Measurements from ENCODE around the gene CHST1.

The CHST1 gene

DNA sequence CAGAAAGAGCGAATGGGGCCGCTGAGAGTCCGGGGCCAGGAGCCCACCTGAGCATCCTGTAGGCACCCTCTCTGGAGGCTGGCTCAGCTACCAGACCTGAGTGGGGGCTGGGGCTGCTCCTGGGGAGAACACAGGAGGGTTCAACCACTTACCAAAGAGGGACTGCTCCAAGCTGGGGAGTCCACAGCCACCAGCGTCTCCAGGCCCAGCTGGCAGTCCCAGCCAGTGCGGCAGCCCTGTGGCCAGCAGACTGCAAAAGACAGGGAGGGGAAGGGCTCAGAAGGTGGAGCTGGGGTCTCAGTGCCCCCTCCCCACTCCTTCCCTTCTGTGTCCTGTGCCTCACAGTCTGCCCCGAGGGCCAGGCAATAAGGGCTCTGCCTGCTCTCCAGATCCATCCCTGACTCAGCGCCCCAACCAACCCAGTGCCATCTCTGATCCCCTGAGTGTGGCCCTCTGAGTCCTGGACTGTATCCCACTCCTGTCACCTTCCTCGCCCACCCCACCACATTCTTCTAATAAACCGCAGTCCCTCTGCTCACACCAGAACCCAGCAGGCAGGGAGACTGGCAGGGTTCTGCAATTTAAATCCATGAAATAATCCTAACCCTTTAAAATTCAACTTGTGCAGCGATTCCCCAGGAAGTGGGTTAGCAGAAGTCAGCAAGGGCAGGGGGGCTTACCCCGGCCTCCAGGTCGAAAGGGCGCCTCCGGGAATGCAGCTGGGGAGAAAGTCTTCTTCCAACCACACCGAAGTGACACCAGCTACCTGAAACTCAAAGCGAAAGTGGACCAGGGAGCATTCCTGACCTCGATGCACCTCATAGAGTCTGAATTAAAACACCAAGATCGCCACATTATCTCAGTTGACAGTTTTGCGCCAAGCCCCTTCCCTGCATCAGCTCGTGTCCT lies 13.3 kb downstream of the CHST1 start:
- TF ChIP-seq, protein P1, sequence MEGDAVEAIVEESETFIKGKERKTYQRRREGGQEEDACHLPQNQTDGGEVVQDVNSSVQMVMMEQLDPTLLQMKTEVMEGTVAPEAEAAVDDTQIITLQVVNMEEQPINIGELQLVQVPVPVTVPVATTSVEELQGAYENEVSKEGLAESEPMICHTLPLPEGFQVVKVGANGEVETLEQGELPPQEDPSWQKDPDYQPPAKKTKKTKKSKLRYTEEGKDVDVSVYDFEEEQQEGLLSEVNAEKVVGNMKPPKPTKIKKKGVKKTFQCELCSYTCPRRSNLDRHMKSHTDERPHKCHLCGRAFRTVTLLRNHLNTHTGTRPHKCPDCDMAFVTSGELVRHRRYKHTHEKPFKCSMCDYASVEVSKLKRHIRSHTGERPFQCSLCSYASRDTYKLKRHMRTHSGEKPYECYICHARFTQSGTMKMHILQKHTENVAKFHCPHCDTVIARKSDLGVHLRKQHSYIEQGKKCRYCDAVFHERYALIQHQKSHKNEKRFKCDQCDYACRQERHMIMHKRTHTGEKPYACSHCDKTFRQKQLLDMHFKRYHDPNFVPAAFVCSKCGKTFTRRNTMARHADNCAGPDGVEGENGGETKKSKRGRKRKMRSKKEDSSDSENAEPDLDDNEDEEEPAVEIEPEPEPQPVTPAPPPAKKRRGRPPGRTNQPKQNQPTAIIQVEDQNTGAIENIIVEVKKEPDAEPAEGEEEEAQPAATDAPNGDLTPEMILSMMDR (IDR thresholded peaks at IDR 0.05; ENCODE audit: low read depth, low read length) = no peak
- no peaks in the 10 kb centered on the region for H3K9me3 ChIP-seq (ENCODE audit: severe bottlenecking)
- no peaks in the 10 kb centered on the region for H3K27me3 ChIP-seq (ENCODE audit: insufficient read depth, low read depth, severe bottlenecking)
- DNase-seq = no peak
- H3K4me3 ChIP-seq (ENCODE audit: low read depth, low read length) = no peak overlapping the region
- H3K27ac ChIP-seq = no peak overlapping the region
- H3K36me3 ChIP-seq = peaks cover 19% of the 10 kb centered on the region

- Histone ChIP-seq H3K27ac (no peak overlapping the region), H3K36me3 (peaks cover 19% of the 10 kb centered on the region), H3K27me3 (ENCODE audit: insufficient read depth, low read depth, severe bottlenecking) (no peaks in the 10 kb centered on the region), H3K4me3 (ENCODE audit: low read depth, low read length) (no peak overlapping the region), H3K9me3 (ENCODE audit: severe bottlenecking) (no peaks in the 10 kb centered on the region)
- TF ChIP-seq, protein P1 (IDR thresholded peaks at IDR 0.05; ENCODE audit: low read depth, low read length) = no peak
- DNase-seq = no peak
Measured at GRCh38 chr11:45651156-45651555, 14.3 kb downstream of the CHST1 start.

GRCh38 chr11:45650166-45651095 lies 15.0 kb downstream of the CHST1 start:
- Histone ChIP-seq H3K4me3 (ENCODE audit: low read depth, low read length) (no peak overlapping the region), H3K36me3 (peaks cover 19% of the 10 kb centered on the region), H3K27me3 (ENCODE audit: insufficient read depth, low read depth, severe bottlenecking) (no peaks in the 10 kb centered on the region), H3K27ac (no peak overlapping the region), H3K9me3 (ENCODE audit: severe bottlenecking) (no peaks in the 10 kb centered on the region)
- TF ChIP-seq, protein P1 (IDR thresholded peaks at IDR 0.05; ENCODE audit: low read depth, low read length) = no peak
- no peak for DNase-seq

GRCh38 chr11:45649544-45650165 lies 15.8 kb downstream of the CHST1 start:
- peaks cover 19% of the 10 kb centered on the region for H3K36me3 ChIP-seq
- H3K9me3 ChIP-seq (ENCODE audit: severe bottlenecking) = no peaks in the 10 kb centered on the region
- DNase-seq = no peak
- TF ChIP-seq, protein P1 (IDR thresholded peaks at IDR 0.05; ENCODE audit: low read depth, low read length) = no peak
- H3K4me3 ChIP-seq (ENCODE audit: low read depth, low read length) = no peak overlapping the region
- no peak overlapping the region for H3K27ac ChIP-seq
- H3K27me3 ChIP-seq (ENCODE audit: insufficient read depth, low read depth, severe bottlenecking) = no peaks in the 10 kb centered on the region

GRCh38 chr11:45648931-45649330 lies 16.5 kb downstream of the CHST1 start:
- Histone ChIP-seq H3K27ac (no peak overlapping the region), H3K4me3 (ENCODE audit: low read depth, low read length) (no peak overlapping the region), H3K27me3 (ENCODE audit: insufficient read depth, low read depth, severe bottlenecking) (no peaks in the 10 kb centered on the region), H3K36me3 (peaks cover 19% of the 10 kb centered on the region), H3K9me3 (ENCODE audit: severe bottlenecking) (no peaks in the 10 kb centered on the region)
- TF ChIP-seq, protein P1 (IDR thresholded peaks at IDR 0.05; ENCODE audit: low read depth, low read length) = no peak
- DNase-seq = no peak

Data from WERI-Rb-1 (cell line).